Natural killer cell (primary cell): ENCODE results near the gene FCF1. TPM values are rescaled to one million over a fixed set of nuclear protein-coding genes. Genes with fewer than 3 reads are reported as not detected.

Experiments used
- ATAC-seq, 3 donors: fragments of 150-1000 bp in 2 of 3; fragments of 200-7000 bp in 1 of 3; cut with Tn5 transposase; 1 replicate in 1 of 3; 2 replicates in 2 of 3; pipeline ENCODE4 v1.10.0; 2021; ENCODE audit warnings: mild to moderate bottlenecking in 2 of 3, moderate library complexity in 2 of 3
- DNase-seq, 2 donors: peaks; one replicate each; pipeline versions ENCODE4 v3.0.0 to v3.0.0-alpha.2; 2013 to 2021; ENCODE audit warnings: mixed read lengths in 1 of 2
- H3K27ac ChIP-seq: one replicate; pipeline ENCODE4 v1.5.1; 2013; ENCODE audit warnings: mild to moderate bottlenecking, low read length
- H3K27me3 ChIP-seq: one replicate; pipeline ENCODE4 v1.6.1; 2013; ENCODE audit warnings: low read length; ENCODE audit not compliant: control insufficient read depth, insufficient read depth
- H3K36me3 ChIP-seq: one replicate; pipeline ENCODE4 v1.6.1; 2013; ENCODE audit warnings: low read length; ENCODE audit not compliant: control insufficient read depth, insufficient read depth
- H3K4me1 ChIP-seq: one replicate; pipeline ENCODE4 v1.6.1; 2013; ENCODE audit warnings: low read length; ENCODE audit not compliant: control insufficient read depth, insufficient read depth
- H3K4me3 ChIP-seq: one replicate; pipeline ENCODE4 v1.5.1; 2013; ENCODE audit warnings: low read length
- H3K9me3 ChIP-seq: one replicate; pipeline ENCODE4 v1.6.1; 2013; ENCODE audit warnings: low read length; ENCODE audit not compliant: control insufficient read depth, insufficient read depth
- H3K27ac Mint-ChIP-seq, 2 donors: one replicate each; pipeline ENCODE4 v1.8.0; 2022; ENCODE audit warnings: mild to moderate bottlenecking in 2 of 2, mixed read lengths in 2 of 2, moderate library complexity in 1 of 2
- H3K27me3 Mint-ChIP-seq, 2 donors: one replicate each; pipeline ENCODE4 v1.8.0; 2022; ENCODE audit warnings: low read depth in 2 of 2, mixed read lengths in 2 of 2
- H3K36me3 Mint-ChIP-seq: one replicate; pipeline ENCODE4 v1.8.0; 2022; ENCODE audit warnings: mixed read lengths
- H3K4me1 Mint-ChIP-seq, 2 donors: one replicate each; pipeline ENCODE4 v1.8.0; 2022; ENCODE audit warnings: mixed read lengths in 2 of 2
- H3K4me3 Mint-ChIP-seq: one replicate; pipeline ENCODE4 v1.8.0; 2022; ENCODE audit warnings: mild to moderate bottlenecking, moderate library complexity, mixed read lengths
- H3K9me3 Mint-ChIP-seq, 2 donors: one replicate each; pipeline ENCODE4 v1.8.0; 2022; ENCODE audit warnings: mixed read lengths in 2 of 2
- WGBS: methylation state at CpG from one replicate; pipeline ENCODE4 v1.1.7; 2013; ENCODE audit warnings: missing lambda C conversion rate; ENCODE audit not compliant: insufficient coverage; 5-methylcytosine and 5-hydroxymethylcytosine counted together
- intact Hi-C: fragments of 100-400 bp; cut with micrococcal nuclease; formaldehyde crosslinking; loops from one replicate; pipeline ENCODE4 v1.14.2; 2022
- total RNA-seq, 4 donors: library from RNA; stranded (reverse); fragments of 120-200 nt in 1 of 4; gene quantifications; one replicate each; pipeline versions ENCODE4 v1.2.3 to v1.2.4, GENCODE V29; 2013 to 2022
- TF ChIP-seq, protein P1 (sequence below): fragments of 200-600 bp; IDR thresholded peaks from one replicate; pipeline ENCODE4 v1.8.0; 2022; ENCODE audit warnings: antibody characterized with exemption

The FCF1 gene
- total RNA-seq, 3 donors from 2014 or later (not counting 1 experiment from before 2014, with no cell fraction given) = 37.1 to 49.6 (median 40.4) TPM

DNA sequence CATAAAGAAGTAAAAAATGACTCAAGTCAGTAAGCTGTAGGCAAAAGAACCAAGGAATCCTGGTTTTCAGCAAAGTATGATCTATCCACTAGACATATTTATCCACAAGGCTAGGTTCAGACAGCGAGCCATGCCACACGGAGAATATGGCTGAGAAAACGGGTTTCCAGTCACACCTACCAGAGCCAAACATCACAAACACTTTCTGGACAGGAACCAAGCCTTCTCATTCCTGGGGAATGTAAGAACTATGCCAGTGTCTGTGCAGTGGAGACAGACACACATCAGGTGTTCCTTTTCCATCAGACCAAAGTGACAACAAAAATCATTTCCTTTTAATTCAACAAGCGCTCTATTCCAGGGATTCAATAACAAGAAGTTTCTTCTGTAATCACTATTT lies 41.2 kb upstream of the FCF1 start:
- WGBS = 99% methylated on average over 4 of the region's 4 CpGs
- no peak overlapping the region for H3K4me3 ChIP-seq
- intact Hi-C loops = no loop called here
- H3K27ac ChIP-seq = no peak overlapping the region
- H3K36me3 ChIP-seq = peaks cover 88% of the 10 kb centered on the region
- no peak for ATAC-seq
- no peak for DNase-seq
- no peaks in the 10 kb centered on the region for H3K27me3 Mint-ChIP-seq
- H3K27me3 ChIP-seq = no peaks in the 10 kb centered on the region
- no peaks in the 10 kb centered on the region for H3K9me3 Mint-ChIP-seq
- no peaks in the 10 kb centered on the region for H3K9me3 ChIP-seq
- no peak overlapping the region for H3K4me3 Mint-ChIP-seq
- peaks cover 13 to 18% of the 10 kb centered on the region in 2 donors for H3K4me1 Mint-ChIP-seq
- no peak overlapping the region for H3K27ac Mint-ChIP-seq
- TF ChIP-seq, protein P1, sequence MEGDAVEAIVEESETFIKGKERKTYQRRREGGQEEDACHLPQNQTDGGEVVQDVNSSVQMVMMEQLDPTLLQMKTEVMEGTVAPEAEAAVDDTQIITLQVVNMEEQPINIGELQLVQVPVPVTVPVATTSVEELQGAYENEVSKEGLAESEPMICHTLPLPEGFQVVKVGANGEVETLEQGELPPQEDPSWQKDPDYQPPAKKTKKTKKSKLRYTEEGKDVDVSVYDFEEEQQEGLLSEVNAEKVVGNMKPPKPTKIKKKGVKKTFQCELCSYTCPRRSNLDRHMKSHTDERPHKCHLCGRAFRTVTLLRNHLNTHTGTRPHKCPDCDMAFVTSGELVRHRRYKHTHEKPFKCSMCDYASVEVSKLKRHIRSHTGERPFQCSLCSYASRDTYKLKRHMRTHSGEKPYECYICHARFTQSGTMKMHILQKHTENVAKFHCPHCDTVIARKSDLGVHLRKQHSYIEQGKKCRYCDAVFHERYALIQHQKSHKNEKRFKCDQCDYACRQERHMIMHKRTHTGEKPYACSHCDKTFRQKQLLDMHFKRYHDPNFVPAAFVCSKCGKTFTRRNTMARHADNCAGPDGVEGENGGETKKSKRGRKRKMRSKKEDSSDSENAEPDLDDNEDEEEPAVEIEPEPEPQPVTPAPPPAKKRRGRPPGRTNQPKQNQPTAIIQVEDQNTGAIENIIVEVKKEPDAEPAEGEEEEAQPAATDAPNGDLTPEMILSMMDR = no peak
- H3K36me3 Mint-ChIP-seq = peaks cover 52% of the 10 kb centered on the region
- no peaks in the 10 kb centered on the region for H3K4me1 ChIP-seq

DNA sequence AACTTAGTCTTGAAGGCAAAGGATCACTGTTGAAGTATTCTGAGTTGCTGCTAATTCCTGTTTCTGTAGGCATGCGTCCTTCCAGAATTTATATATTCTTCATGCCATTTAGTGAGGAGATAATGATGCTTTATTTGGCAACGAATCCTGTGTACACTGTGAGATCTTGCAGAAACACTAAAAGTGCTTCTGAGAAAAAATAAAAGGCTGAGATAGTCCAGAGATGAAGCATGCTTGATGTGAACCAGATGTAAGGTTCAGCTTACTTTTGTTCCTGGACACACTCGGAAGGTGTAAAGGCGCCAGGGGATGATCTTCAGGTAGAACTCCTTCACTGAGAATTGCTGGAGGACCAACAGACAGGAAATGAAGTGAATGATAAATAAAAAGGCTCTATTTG lies 39.2 kb upstream of the FCF1 start:
- Mint-ChIP-seq H3K9me3 (no peaks in the 10 kb centered on the region), H3K27ac (peak overlapping the region in 1 of 2 donors; percentile 12), H3K4me1 (peaks cover 6 to 12% of the 10 kb centered on the region in 2 donors), H3K4me3 (no peak overlapping the region), H3K36me3 (peaks cover 46% of the 10 kb centered on the region), H3K27me3 (no peaks in the 10 kb centered on the region)
- intact Hi-C loops = no loop called here
- TF ChIP-seq, protein P1 = no peak
- Histone ChIP-seq H3K4me1 (no peaks in the 10 kb centered on the region), H3K4me3 (no peak overlapping the region), H3K9me3 (no peaks in the 10 kb centered on the region), H3K27ac (no peak overlapping the region), H3K27me3 (no peaks in the 10 kb centered on the region), H3K36me3 (peaks cover 70% of the 10 kb centered on the region)
- DNase-seq = no peak
- 99% methylated on average over 3 of the region's 4 CpGs for WGBS
- no peak for ATAC-seq

DNA sequence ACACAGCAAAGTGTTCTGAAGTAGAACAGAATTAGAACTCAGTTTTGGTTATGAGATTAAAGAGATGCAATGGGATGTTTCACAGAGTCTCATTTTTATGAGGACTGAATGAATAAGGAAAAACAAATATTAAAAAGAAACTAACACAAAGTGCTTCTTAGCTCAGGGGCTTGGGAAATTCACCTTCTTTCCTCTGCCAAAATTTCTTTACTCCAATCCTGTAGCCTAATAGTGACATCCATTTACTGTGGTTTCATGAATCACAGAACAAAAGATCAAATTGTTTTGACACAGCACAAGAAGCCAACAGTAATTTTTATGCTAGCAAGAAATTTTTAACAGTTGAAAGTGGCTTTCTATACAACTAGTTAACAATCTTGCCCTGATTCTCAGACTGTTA lies 37.7 kb upstream of the FCF1 start:
- intact Hi-C loops = no loop called here
- ATAC-seq = no peak
- Histone ChIP-seq H3K9me3 (no peaks in the 10 kb centered on the region), H3K27ac (no peak overlapping the region), H3K4me3 (no peak overlapping the region), H3K36me3 (peaks cover 58% of the 10 kb centered on the region), H3K27me3 (no peaks in the 10 kb centered on the region), H3K4me1 (no peaks in the 10 kb centered on the region)
- no peaks in the 10 kb centered on the region for H3K9me3 Mint-ChIP-seq
- H3K4me3 Mint-ChIP-seq = no peak overlapping the region
- DNase-seq = no peak
- H3K36me3 Mint-ChIP-seq = peaks cover 36% of the 10 kb centered on the region
- no peak overlapping the region for H3K27ac Mint-ChIP-seq
- TF ChIP-seq, protein P1 = no peak
- H3K27me3 Mint-ChIP-seq = no peaks in the 10 kb centered on the region
- H3K4me1 Mint-ChIP-seq = no peaks in the 10 kb centered on the region

DNA sequence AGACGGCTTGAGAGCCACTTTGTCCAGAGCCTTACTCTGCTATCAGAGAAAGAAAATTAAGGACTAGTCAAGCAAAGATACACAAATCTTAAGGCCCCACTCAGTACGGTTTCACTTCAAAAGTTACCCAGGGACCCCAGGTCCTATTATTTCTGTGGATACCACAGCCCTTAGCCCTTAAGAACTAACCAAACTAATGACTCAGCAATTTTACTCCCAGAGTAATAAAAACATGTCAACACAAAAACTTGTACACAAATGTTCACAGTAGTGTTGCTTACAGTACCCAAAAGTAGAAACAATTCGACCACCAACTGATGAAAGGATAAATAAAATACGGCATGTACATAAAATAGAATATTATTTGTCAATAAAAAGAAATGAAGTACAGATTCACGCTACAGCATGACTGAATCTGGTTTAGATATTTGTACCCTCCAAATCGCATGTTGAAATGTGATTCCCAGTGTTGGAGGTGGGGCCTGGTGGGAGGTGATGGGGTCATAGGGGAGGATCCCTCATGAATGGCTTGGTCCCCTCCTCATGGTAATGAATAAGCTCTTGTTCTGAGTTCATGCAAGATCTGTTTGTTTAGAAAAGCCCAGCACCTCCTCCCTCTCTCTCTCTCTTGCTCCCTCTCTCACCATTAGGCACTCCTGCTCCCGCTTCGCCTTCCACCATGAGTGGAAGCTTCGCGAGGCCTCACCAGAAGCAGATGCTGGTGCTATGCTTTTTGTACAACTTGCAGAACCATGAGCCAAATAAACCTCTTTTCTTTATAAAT lies 30.6 kb upstream of the FCF1 start:
- Histone ChIP-seq H3K9me3 (no peaks in the 10 kb centered on the region), H3K36me3 (peaks cover 34% of the 10 kb centered on the region), H3K4me3 (no peak overlapping the region), H3K27ac (no peak overlapping the region), H3K27me3 (no peaks in the 10 kb centered on the region), H3K4me1 (peaks cover 6% of the 10 kb centered on the region)
- Mint-ChIP-seq H3K9me3 (no peaks in the 10 kb centered on the region), H3K27me3 (no peaks in the 10 kb centered on the region), H3K27ac (peak overlapping the region; percentile 8 to 57), H3K4me3 (no peak overlapping the region), H3K4me1 (peaks cover 25 to 26% of the 10 kb centered on the region in 2 donors), H3K36me3 (peaks cover 15% of the 10 kb centered on the region)
- DNase-seq = no peak
- intact Hi-C loops = no loop called here
- TF ChIP-seq, protein P1 = no peak
- no peak for ATAC-seq
- 97% methylated on average over 10 of the region's 10 CpGs for WGBS
